ENCODE data around the gene SH3PXD2A. TPM values are rescaled to one million over a fixed set of nuclear protein-coding genes. Genes with fewer than 3 reads are reported as not detected.

SH3PXD2A gene
- total RNA-seq, 1 donor from 2014 or later, result 67.3 TPM

GRCh38 chr10:103580430-103580829 lies 274.9 kb downstream of the SH3PXD2A start:
- DNase-seq, result peak; percentile 92

- DNase-seq, result no peak
Measured at GRCh38 chr10:103580011-103580410, 275.4 kb downstream of the SH3PXD2A start.

- DNase-seq, result no peak
Measured at GRCh38 chr10:103578782-103579382, 276.5 kb downstream of the SH3PXD2A start.

GRCh38 chr10:103576862-103577261 lies 278.5 kb downstream of the SH3PXD2A start:
- DNase-seq, result peak; percentile 79

GRCh38 chr10:103576076-103576471 lies 279.3 kb downstream of the SH3PXD2A start:
- no peak for DNase-seq

GRCh38 chr10:103575416-103576075 lies 279.8 kb downstream of the SH3PXD2A start:
- no peak for DNase-seq

GRCh38 chr10:103574097-103575061 lies 281.0 kb downstream of the SH3PXD2A start:
- DNase-seq, result no peak

GRCh38 chr10:103573205-103573487 lies 282.2 kb downstream of the SH3PXD2A start:
- DNase-seq, result no peak

- DNase-seq, result no peak
Measured at GRCh38 chr10:103572347-103573204, 282.8 kb downstream of the SH3PXD2A start.

GRCh38 chr10:103571656-103571975 lies 283.8 kb downstream of the SH3PXD2A start:
- DNase-seq, result no peak

GRCh38 chr10:103570844-103571655 lies 284.3 kb downstream of the SH3PXD2A start:
- DNase-seq, result no peak

- DNase-seq, result peak; percentile 45
Measured at GRCh38 chr10:103569896-103570295, 285.5 kb downstream of the SH3PXD2A start.

GRCh38 chr10:103568505-103568904 lies 286.9 kb downstream of the SH3PXD2A start:
- DNase-seq, result no peak

- DNase-seq, result no peak
Measured at GRCh38 chr10:103566536-103566935, 288.8 kb downstream of the SH3PXD2A start.

- DNase-seq, result no peak
Measured at GRCh38 chr10:103564776-103565520, 290.4 kb downstream of the SH3PXD2A start.

- DNase-seq, result peak; percentile 80
Measured at GRCh38 chr10:103564116-103564501, 291.3 kb downstream of the SH3PXD2A start.

GRCh38 chr10:103563231-103564115 lies 291.9 kb downstream of the SH3PXD2A start:
- no peak for DNase-seq

- DNase-seq, result no peak
Measured at GRCh38 chr10:103562383-103562782, 293.0 kb downstream of the SH3PXD2A start.

- no peak for DNase-seq
Measured at GRCh38 chr10:103560886-103561285, 294.5 kb downstream of the SH3PXD2A start.

GRCh38 chr10:103559776-103560175 lies 295.6 kb downstream of the SH3PXD2A start:
- no peak for DNase-seq
